H1 (cell line): ENCODE measurements around the gene PLD3. TPM values are rescaled to one million over a fixed set of nuclear protein-coding genes. Genes with fewer than 3 reads are reported as not detected.

Experiments
- TBP ChIP-seq: IDR thresholded peaks from 2 replicates; pipeline ENCODE4 v1.6.1; 2011; ENCODE audit warnings: low read depth, low read length, improper control_type of control experiment
- polyA plus RNA-seq, 7 experiments: library from polyadenylated mRNA; depleted of rRNA in 3 of 7; stranded (reverse) in 5 of 7; unstranded in 2 of 7; fragments of >200 nt in 5 of 7; fragments of 200-250 nt in 2 of 7; gene quantifications; 1 replicate in 5 of 7; 2 replicates in 1 of 7; 4 replicates in 1 of 7; pipeline versions ENCODE4 v1.2.1 to v1.2.3, GENCODE V29; 2011 to 2013; ENCODE audit warnings: missing spikeins in 2 of 7, mixed read lengths in 2 of 7
- total RNA-seq: library from RNA; stranded (reverse); fragmentation: NEBNext Ultra II Directional; extraction: Animal tissue kit (Norgen Biotek cat#: 25700); gene quantifications from 2 replicates; pipeline ENCODE4 v1.2.1, GENCODE V29; 2021
- TF ChIP-seq, protein P1 (sequence below): fragments of 300-600 bp; sonication (generic); IDR thresholded peaks from 2 replicates; pipeline ENCODE4 v1.7.1; 2012; ENCODE audit warnings: low read length, moderate library complexity, mild to moderate bottlenecking, inconsistent platforms; ENCODE audit not compliant: insufficient replicate concordance

PLD3 gene
- total and polyA plus RNA-seq, 2 of the 8 experiments (the other 6 are each of a cell fraction or from before 2014, with no cell fraction given), result 180 to 543 TPM

GRCh38 chr19:40423938-40424337, 75.4 kb downstream of the PLD3 start (continued):
- TF ChIP-seq, protein P1, sequence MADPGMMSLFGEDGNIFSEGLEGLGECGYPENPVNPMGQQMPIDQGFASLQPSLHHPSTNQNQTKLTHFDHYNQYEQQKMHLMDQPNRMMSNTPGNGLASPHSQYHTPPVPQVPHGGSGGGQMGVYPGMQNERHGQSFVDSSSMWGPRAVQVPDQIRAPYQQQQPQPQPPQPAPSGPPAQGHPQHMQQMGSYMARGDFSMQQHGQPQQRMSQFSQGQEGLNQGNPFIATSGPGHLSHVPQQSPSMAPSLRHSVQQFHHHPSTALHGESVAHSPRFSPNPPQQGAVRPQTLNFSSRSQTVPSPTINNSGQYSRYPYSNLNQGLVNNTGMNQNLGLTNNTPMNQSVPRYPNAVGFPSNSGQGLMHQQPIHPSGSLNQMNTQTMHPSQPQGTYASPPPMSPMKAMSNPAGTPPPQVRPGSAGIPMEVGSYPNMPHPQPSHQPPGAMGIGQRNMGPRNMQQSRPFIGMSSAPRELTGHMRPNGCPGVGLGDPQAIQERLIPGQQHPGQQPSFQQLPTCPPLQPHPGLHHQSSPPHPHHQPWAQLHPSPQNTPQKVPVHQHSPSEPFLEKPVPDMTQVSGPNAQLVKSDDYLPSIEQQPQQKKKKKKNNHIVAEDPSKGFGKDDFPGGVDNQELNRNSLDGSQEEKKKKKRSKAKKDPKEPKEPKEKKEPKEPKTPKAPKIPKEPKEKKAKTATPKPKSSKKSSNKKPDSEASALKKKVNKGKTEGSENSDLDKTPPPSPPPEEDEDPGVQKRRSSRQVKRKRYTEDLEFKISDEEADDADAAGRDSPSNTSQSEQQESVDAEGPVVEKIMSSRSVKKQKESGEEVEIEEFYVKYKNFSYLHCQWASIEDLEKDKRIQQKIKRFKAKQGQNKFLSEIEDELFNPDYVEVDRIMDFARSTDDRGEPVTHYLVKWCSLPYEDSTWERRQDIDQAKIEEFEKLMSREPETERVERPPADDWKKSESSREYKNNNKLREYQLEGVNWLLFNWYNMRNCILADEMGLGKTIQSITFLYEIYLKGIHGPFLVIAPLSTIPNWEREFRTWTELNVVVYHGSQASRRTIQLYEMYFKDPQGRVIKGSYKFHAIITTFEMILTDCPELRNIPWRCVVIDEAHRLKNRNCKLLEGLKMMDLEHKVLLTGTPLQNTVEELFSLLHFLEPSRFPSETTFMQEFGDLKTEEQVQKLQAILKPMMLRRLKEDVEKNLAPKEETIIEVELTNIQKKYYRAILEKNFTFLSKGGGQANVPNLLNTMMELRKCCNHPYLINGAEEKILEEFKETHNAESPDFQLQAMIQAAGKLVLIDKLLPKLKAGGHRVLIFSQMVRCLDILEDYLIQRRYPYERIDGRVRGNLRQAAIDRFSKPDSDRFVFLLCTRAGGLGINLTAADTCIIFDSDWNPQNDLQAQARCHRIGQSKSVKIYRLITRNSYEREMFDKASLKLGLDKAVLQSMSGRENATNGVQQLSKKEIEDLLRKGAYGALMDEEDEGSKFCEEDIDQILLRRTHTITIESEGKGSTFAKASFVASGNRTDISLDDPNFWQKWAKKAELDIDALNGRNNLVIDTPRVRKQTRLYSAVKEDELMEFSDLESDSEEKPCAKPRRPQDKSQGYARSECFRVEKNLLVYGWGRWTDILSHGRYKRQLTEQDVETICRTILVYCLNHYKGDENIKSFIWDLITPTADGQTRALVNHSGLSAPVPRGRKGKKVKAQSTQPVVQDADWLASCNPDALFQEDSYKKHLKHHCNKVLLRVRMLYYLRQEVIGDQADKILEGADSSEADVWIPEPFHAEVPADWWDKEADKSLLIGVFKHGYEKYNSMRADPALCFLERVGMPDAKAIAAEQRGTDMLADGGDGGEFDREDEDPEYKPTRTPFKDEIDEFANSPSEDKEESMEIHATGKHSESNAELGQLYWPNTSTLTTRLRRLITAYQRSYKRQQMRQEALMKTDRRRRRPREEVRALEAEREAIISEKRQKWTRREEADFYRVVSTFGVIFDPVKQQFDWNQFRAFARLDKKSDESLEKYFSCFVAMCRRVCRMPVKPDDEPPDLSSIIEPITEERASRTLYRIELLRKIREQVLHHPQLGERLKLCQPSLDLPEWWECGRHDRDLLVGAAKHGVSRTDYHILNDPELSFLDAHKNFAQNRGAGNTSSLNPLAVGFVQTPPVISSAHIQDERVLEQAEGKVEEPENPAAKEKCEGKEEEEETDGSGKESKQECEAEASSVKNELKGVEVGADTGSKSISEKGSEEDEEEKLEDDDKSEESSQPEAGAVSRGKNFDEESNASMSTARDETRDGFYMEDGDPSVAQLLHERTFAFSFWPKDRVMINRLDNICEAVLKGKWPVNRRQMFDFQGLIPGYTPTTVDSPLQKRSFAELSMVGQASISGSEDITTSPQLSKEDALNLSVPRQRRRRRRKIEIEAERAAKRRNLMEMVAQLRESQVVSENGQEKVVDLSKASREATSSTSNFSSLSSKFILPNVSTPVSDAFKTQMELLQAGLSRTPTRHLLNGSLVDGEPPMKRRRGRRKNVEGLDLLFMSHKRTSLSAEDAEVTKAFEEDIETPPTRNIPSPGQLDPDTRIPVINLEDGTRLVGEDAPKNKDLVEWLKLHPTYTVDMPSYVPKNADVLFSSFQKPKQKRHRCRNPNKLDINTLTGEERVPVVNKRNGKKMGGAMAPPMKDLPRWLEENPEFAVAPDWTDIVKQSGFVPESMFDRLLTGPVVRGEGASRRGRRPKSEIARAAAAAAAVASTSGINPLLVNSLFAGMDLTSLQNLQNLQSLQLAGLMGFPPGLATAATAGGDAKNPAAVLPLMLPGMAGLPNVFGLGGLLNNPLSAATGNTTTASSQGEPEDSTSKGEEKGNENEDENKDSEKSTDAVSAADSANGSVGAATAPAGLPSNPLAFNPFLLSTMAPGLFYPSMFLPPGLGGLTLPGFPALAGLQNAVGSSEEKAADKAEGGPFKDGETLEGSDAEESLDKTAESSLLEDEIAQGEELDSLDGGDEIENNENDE, result no peak
- TF ChIP-seq TBP, result no peak
- TF ChIP-seq, all 59 proteins: peak for 0
